Measurements from ENCODE around the gene ADCK1.

ADCK1 gene

DNA sequence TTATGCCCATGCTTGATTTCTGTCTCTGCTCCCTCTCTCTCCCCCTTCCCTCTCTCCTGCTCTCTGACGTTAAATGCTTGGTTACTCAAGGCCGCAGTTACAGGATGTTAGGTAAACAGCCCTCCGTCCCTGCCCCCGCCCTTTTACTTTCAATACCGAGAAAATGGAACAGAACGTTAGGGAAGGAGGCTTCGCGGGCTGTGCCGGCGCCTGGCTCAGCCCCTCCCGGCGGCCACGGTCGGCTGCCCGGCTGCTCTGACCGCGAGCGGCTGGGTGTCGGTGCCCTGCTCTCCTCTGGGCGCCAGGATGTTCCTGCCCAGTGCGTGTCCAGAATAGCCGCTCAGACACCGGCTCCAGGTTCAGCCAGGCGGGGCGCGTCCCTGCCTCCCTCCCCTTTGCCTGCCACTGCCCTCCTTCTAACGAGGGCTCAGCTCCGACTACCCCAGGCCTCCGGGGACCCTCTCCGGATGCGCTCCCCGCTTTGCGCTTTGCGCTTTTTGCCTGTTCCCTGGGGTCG lies 166.1 kb downstream of the ADCK1 start:
- peak overlapping the region; percentile 34 for H3K4me3 ChIP-seq (ENCODE audit: low read length, poor library complexity, severe bottlenecking)
- H2AFZ ChIP-seq (ENCODE audit: low read length), result peak overlapping the region; percentile 76; the same call in 1 of the 2 replicates
- H3K36me3 ChIP-seq (ENCODE audit: insufficient read depth, low read length), result no peaks in the 10 kb centered on the region
- H3K4me2 ChIP-seq (ENCODE audit: low read depth, low read length, poor library complexity, severe bottlenecking), result peak overlapping the region; percentile 21
- H3K9me2 ChIP-seq (replicated peaks; ENCODE audit: low read depth, low read length), result no peaks in the 10 kb centered on the region
- TF ChIP-seq, protein P1, sequence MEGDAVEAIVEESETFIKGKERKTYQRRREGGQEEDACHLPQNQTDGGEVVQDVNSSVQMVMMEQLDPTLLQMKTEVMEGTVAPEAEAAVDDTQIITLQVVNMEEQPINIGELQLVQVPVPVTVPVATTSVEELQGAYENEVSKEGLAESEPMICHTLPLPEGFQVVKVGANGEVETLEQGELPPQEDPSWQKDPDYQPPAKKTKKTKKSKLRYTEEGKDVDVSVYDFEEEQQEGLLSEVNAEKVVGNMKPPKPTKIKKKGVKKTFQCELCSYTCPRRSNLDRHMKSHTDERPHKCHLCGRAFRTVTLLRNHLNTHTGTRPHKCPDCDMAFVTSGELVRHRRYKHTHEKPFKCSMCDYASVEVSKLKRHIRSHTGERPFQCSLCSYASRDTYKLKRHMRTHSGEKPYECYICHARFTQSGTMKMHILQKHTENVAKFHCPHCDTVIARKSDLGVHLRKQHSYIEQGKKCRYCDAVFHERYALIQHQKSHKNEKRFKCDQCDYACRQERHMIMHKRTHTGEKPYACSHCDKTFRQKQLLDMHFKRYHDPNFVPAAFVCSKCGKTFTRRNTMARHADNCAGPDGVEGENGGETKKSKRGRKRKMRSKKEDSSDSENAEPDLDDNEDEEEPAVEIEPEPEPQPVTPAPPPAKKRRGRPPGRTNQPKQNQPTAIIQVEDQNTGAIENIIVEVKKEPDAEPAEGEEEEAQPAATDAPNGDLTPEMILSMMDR (conservative IDR thresholded peaks at IDR 0.05; ENCODE audit: low read length), result no peak
- TF ChIP-seq EZH2phosphoT487 (IDR thresholded peaks at IDR 0.05; ENCODE audit: borderline replicate concordance), result no peak
- H3K27me3 ChIP-seq (ENCODE audit: insufficient read depth, low read length, poor library complexity, severe bottlenecking), result no peaks in the 10 kb centered on the region
- H3K9ac ChIP-seq (ENCODE audit: low read depth, low read length, poor library complexity, severe bottlenecking), result peak overlapping the region; percentile 54
- H3K9me3 ChIP-seq (ENCODE audit: insufficient read depth, low read depth, low read length), result no peaks in the 10 kb centered on the region
- H3K79me2 ChIP-seq (ENCODE audit: insufficient read depth, low read length), result no peaks in the 10 kb centered on the region
- H3K4me1 ChIP-seq (ENCODE audit: insufficient read depth, low read length, poor library complexity, severe bottlenecking), result no peaks in the 10 kb centered on the region
- H3F3A ChIP-seq (ENCODE audit: low read depth), result no peaks in the 10 kb centered on the region
- H4K20me1 ChIP-seq (ENCODE audit: insufficient read depth, low read length, poor library complexity, severe bottlenecking), result no peaks in the 10 kb centered on the region

- Histone ChIP-seq H3K36me3 (ENCODE audit: insufficient read depth, low read length) (no peaks in the 10 kb centered on the region), H3K27me3 (ENCODE audit: insufficient read depth, low read length, poor library complexity, severe bottlenecking) (no peaks in the 10 kb centered on the region), H3K4me2 (ENCODE audit: low read depth, low read length, poor library complexity, severe bottlenecking) (no peak overlapping the region), H3K9me3 (ENCODE audit: insufficient read depth, low read depth, low read length) (no peaks in the 10 kb centered on the region), H3F3A (ENCODE audit: low read depth) (no peaks in the 10 kb centered on the region), H4K20me1 (ENCODE audit: insufficient read depth, low read length, poor library complexity, severe bottlenecking) (no peaks in the 10 kb centered on the region), H3K79me2 (ENCODE audit: insufficient read depth, low read length) (no peaks in the 10 kb centered on the region), H3K4me1 (ENCODE audit: insufficient read depth, low read length, poor library complexity, severe bottlenecking) (no peaks in the 10 kb centered on the region), H3K9ac (ENCODE audit: low read depth, low read length, poor library complexity, severe bottlenecking) (no peak overlapping the region), H3K9me2 (replicated peaks; ENCODE audit: low read depth, low read length) (no peaks in the 10 kb centered on the region), H3K4me3 (ENCODE audit: low read length, poor library complexity, severe bottlenecking) (no peak overlapping the region), H2AFZ (ENCODE audit: low read length) (no peak overlapping the region)
- TF ChIP-seq, protein P1 (conservative IDR thresholded peaks at IDR 0.05; ENCODE audit: low read length), result no peak
- TF ChIP-seq EZH2phosphoT487 (IDR thresholded peaks at IDR 0.05; ENCODE audit: borderline replicate concordance), result no peak
Measured at GRCh38 chr14:77967110-77967509, 167.2 kb downstream of the ADCK1 start.

DNA sequence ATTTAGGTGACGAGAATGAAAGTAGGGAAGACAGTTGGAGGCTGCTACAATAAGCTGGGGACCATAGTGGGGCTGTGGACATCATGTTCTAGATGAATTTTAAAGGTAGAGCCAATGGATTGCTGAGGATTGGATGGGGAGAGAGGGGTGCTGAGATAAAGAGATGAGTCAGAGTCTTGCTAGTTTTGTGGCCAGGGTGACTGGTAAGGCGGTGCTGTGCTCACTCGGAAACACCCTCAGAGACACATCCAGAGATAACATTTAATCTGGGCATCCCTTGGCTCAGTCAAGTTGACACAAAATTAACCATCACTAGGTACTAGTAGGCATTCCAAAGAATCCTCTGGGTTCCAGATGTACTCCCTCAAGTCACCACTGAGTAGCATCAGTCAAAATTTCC lies 170.7 kb downstream of the ADCK1 start:
- H3K79me2 ChIP-seq (ENCODE audit: insufficient read depth, low read length), result no peaks in the 10 kb centered on the region
- H3K9me3 ChIP-seq (ENCODE audit: insufficient read depth, low read depth, low read length), result no peaks in the 10 kb centered on the region
- H3K27me3 ChIP-seq (ENCODE audit: insufficient read depth, low read length, poor library complexity, severe bottlenecking), result no peaks in the 10 kb centered on the region
- H3F3A ChIP-seq (ENCODE audit: low read depth), result no peaks in the 10 kb centered on the region
- H2AFZ ChIP-seq (ENCODE audit: low read length), result no peak overlapping the region
- TF ChIP-seq EZH2phosphoT487 (IDR thresholded peaks at IDR 0.05; ENCODE audit: borderline replicate concordance), result no peak
- TF ChIP-seq, protein P1 (conservative IDR thresholded peaks at IDR 0.05; ENCODE audit: low read length), result no peak
- no peak overlapping the region for H3K9ac ChIP-seq (ENCODE audit: low read depth, low read length, poor library complexity, severe bottlenecking)
- H3K4me1 ChIP-seq (ENCODE audit: insufficient read depth, low read length, poor library complexity, severe bottlenecking), result no peaks in the 10 kb centered on the region
- no peaks in the 10 kb centered on the region for H3K9me2 ChIP-seq (replicated peaks; ENCODE audit: low read depth, low read length)
- no peaks in the 10 kb centered on the region for H3K36me3 ChIP-seq (ENCODE audit: insufficient read depth, low read length)
- no peaks in the 10 kb centered on the region for H4K20me1 ChIP-seq (ENCODE audit: insufficient read depth, low read length, poor library complexity, severe bottlenecking)
- no peak overlapping the region for H3K4me2 ChIP-seq (ENCODE audit: low read depth, low read length, poor library complexity, severe bottlenecking)
- H3K4me3 ChIP-seq (ENCODE audit: low read length, poor library complexity, severe bottlenecking), result no peak overlapping the region
